ENCODE results near the gene SYNE2.
"Not testable (repeated sequence)": the region's sequence is repeated elsewhere in the genome, so short reads cannot be mapped to it uniquely, and the experiment has no call there.

The SYNE2 gene

GRCh38 chr14:64201921-64202545 is 349.2 kb downstream of the SYNE2 start:
- DNase-seq = no peak

- DNase-seq = no peak
Measured at GRCh38 chr14:64202716-64203115, 349.9 kb downstream of the SYNE2 start.

DNA sequence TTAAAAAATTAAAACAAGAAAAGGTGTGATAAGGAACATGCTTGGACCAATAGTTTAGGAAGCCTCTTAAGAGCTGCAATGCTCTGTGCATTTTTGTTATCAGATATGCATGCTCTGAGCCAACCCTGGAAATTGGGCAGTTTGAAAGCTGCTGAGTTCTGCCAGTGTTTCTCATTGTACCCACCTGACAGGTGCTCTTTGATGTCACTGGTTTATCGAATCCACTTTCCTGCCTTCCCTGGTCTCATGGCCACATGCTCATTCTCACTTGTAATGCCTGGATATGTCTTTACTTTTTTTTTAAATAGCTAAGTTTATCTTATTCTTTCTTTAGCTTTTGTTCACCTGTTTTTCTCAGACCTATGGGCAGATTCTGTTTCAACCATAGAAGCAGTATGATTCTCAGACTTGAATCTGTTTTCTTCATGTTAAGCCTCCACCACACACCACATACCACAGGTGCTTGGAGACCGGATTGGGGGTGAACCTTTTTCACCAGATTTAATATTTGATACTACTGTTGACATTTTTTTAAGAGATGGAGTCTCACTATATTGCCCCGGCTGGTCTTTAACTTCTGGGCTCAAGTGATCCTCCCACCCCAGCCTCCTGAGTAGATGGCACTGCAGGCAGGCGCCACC is 350.7 kb downstream of the SYNE2 start:
- no peak for DNase-seq

GRCh38 chr14:64208261-64208660 is 355.5 kb downstream of the SYNE2 start:
- DNase-seq = no peak

DNA sequence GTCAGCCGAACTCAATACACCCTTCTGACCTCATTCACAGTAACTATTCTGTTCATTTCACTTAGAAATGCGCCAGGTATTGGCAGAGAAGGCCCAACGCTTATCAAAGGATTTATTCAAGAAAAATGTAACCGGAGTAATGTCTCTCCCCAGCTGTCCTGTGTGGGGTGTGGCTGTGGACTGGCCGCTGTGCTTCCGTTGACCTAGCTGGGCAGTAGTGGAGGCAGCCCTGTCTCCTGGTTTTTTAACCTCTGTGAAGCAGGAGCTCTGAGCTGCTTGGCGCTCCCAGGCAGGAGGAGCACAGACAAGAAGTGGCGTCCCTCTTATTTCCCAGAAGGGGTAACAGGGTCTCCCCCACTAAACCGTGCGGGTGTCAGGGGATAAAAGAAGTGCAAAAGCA is 356.2 kb downstream of the SYNE2 start:
- DNase-seq = no peak

- DNase-seq = no peak
Measured at GRCh38 chr14:64209444-64210131, 356.8 kb downstream of the SYNE2 start.

- DNase-seq = no peak
Measured at GRCh38 chr14:64210216-64210615, 357.4 kb downstream of the SYNE2 start.

DNA sequence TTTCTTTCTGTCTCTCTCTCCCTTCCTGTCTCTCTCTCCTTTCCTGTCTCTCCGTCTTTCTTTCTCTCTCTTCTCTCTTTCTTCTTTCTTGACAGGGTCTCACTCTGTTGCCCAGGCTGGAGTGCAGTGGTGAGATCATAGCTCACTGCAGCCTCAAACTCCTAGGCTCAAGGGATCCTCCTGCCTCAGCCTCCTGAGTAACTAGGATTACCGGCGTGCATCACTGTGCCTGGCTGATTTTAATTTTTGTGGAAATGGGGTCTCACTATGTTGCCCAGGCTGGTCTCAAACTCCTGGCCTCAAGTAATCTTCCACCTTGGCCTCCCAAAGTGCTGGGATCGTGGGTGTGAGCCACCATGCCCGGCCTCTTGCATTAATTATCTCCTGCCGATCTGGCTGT is 358.1 kb downstream of the SYNE2 start:
- not testable (repeated sequence) for DNase-seq

DNA sequence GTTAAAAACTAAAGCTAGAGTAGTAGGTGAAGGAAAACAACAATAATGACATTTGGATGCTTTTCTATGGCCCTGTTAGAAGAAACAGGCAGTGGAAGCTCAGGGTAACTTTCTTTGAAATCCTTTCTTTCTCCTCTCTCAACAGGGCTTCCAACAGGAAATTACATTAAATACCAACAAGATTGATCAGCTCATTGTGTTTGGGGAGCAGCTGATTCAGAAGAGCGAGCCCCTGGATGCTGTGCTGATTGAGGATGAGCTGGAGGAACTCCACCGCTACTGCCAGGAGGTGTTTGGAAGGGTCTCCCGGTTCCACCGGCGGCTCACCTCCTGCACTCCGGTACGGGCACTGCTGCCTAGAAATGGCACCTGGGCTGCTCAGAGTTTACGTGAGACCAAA is 359.9 kb downstream of the SYNE2 start:
- no peak for DNase-seq

GRCh38 chr14:64213086-64213485 is 360.3 kb downstream of the SYNE2 start:
- DNase-seq = no peak

DNA sequence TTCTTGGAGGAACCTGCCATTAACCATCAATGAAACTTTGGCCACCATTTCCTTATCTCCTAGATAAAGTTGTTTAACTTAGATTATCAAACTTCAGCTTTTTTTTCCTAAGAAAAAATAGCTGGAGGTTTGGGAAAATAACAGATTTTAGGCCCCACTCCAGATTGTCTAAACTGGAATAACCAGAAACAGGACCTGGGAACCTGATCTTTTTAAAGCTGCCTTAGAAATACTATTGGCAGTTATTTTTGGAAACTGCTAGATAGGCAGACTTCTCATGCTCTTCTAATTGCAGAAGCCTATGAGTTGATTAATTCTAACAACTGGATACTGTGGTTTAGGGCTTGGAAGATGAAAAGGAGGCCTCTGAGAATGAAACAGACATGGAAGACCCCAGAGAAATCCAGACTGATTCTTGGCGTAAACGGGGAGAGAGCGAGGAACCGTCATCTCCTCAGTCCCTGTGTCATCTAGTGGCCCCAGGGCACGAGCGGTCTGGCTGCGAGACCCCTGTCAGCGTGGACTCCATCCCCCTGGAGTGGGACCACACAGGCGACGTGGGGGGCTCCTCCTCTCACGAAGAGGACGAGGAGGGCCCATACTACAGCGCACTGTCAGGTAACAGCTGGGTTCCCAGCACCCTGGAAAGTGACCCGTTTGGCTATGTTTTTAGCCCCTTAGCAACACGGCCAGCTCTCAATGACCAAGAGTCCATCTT is 361.2 kb downstream of the SYNE2 start:
- no peak for DNase-seq

DNA sequence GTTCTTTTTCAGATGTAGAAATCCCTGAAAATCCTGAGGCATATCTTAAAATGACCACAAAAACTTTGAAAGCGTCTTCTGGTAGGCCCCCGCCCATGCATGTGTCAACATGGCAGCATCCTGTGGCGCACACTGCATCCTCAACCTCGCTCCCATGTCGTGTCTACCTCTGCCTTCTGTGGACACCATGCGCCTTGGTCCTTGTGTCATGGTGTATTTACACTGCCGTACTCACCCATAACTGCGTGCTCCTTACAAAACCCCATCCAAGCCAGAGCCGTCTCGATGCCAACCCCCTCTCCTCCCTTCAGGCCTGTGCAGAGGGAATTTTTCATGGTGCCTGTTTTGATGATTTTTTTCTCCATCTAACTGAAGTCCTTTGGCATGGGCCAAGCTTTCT is 362.5 kb downstream of the SYNE2 start:
- DNase-seq = no peak

GRCh38 chr14:64215978-64216377 is 363.2 kb downstream of the SYNE2 start:
- no peak for DNase-seq

DNA sequence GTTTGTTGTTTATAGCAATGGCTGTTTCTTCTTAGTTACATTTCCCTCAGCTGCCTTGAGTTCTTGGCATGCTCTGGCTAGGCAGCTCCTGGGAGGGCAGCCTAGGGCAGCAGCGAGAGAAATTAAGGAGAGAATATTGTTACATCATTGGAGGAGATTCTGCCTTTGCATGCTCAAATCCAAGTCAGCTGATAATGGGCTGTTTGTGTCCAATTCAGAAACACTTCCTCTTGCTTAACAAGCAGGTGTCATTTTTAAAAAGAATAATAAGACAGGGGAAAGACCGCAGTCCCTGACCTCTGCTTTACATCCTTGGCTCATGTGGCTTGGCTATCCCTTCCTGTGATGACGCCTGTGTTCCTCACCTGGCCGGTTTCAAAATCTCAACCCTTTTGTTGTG is 364.5 kb downstream of the SYNE2 start:
- no peak for DNase-seq

- peak; percentile 41 for DNase-seq
Measured at GRCh38 chr14:64217834-64218233, 365.0 kb downstream of the SYNE2 start.

DNA sequence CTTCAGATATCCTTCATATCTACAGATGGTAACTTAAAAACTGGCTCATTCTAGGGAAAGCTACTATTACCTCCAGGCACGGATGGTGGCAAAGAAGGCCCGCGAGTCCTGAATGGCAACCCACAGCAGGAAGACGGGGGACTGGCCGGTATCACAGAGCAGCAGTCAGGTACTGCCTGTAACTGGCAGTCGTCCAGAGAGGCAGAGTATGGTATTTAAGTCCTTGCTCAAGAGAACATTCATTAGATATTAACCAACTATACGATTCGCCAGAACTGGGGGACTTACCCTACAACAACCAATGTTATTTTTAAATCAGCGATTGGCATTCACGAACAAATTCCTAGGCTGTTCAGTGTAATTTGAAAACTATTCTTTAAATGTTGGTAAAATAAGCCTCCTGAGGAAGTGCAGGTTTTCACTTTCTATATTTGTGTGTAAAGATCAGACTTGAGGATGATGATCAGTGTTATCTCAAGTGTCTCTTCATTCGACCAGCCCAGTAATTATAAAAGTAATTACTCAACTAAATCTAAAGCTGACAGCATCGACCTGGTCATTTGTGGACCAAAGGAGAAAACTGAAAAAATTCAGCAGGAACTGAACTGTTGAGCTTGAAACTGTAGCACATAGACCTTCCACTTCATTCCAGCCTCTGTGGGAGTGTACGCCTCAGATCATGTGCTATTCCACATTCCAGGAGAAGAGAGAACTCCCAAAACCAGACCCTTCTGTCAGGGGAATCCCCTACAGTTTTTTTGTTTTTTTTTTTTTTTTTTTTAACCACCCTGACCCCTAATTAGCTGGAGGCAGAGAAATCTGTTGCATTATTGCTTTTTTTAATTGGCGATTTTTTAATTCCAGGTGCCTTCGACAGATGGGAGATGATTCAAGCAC is 365.8 kb downstream of the SYNE2 start:
- no peak for DNase-seq

- DNase-seq = no peak
Measured at GRCh38 chr14:64220056-64220455, 367.3 kb downstream of the SYNE2 start.

DNA sequence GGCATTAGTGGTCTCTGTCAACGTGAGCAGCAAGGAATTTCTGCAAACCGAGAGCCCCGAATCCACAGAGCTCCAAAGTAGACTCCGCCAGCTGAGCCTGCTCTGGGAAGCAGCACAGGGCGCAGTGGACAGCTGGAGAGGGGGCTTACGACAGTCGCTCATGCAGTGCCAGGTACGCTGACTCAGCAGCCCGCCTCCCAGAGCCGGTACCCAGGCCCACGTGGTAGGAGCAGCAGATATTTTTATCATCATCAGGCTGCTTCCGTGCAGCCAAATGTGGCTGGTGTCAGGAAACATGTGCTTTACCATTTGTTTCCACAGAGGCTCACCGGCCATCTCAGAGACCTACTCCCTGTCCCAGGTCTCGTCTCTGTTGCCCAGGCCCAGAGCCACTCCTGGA is 367.7 kb downstream of the SYNE2 start:
- no peak for DNase-seq

DNA sequence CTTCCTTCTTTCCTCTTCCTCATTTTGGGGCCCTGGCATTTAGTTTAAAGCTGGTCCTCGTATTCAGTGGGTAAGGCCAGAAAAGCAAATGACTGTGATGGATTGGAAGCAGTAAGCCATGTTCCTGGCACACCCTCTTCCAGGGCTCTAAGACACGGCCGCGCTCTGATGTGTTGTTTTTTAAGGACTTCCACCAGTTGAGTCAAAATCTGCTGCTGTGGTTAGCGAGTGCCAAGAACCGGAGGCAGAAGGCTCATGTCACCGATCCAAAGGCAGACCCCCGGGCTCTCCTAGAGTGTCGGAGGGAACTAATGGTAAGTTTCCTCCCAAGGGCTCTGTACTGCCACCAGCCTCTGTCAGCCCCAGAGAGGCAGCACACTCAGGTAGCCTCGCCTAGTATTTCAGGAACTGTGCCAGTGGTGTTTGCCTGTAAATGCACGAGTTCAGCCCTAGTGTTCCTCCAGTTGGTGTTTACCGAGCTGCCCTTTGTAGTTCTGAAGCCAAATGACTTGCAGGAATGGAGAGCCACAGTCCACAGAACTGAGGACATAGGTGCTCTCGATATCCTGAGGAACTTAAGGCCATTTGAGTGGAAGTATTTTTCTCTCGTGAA is 368.7 kb downstream of the SYNE2 start:
- DNase-seq = no peak

GRCh38 chr14:64225151-64225757 is 372.4 kb downstream of the SYNE2 start:
- no peak for DNase-seq

GRCh38 chr14:64227856-64228255 is 375.1 kb downstream of the SYNE2 start:
- no peak for DNase-seq

DNA sequence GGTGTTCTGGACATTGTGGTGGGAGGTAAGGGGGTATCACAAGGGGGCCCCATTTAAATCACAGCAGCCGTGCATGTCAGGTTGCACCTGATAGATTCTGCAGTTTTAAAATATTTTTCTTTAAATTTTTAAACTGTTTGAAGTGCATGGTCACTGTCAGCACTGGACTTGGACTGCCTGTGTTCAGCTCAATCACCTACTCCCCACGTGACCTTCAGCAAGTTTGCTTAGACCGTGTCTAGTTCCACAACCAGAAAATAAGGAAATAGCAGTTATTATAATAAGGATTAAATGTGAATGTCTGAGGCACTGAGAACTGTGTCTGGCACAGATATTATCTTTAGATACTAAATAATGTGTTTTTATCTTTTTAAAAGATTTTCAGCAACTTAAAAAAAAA is 376.7 kb downstream of the SYNE2 start:
- DNase-seq = no peak
